HG03039 (cell line): ENCODE measurements around the gene TIGIT.

Source experiments
- ATAC-seq: cut with Tn5 transposase; IDR thresholded peaks from one replicate; pipeline ENCODE4 v1.9.1; 2021; ENCODE audit warnings: mild to moderate bottlenecking, moderate library complexity; ENCODE audit not compliant: unreplicated experiment

The TIGIT gene

DNA sequence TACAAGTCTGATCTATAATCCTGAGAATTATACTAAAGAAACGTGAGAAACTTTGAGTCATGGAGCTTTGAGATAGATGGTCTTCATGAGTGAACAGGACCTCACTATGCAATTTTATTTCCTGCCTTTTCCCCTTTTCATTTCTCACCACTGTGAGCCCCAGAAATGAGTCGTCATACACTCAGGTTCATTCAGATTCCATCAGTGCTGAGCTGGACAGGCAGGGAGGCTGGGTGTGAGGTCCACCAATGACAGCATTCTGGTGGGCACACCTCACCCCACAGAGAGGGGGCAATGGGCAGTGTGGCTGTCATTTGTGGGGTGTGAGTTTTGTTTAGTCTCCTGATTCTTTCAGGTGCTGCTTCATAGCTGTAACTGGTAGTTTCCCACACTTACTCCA is 16.9 kb downstream of the TIGIT start:
- ATAC-seq, result no peak

DNA sequence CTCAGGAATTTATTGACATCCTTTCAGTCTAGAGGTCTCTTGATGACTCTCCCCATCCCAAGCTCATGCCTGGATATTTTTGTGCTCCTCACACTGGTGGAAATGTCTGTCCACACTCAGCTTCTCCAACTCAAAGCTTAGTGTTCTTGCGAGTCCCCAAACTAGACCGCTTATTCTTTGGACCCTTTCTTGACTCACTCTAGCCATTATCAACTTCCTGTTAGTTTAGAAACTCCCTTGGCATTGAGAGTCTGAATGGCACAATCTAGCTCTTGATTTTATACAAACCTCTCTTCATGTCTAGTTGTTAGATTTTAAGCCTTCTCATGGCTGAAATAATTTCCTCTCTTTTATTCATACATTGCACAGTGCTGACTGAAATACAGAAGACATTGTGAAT is 19.6 kb downstream of the TIGIT start:
- no peak for ATAC-seq

DNA sequence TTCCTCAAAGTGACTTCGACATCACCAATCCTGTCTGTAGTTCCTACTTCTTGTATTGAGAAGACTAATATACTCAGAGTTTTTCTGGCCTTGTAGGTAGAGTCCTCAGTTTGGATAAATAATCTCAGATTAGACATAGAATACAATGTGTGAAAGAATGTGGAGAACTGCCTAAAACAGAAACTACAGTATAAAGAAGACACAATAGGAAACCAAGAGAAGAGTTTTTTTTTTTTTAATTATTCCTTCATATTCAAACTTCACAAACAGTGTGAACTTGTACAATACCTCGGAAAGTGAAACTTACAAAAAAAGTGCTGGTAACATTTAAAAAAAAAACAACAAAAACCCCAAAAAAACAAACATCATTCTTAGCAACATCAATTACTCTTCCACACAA is 20.5 kb downstream of the TIGIT start:
- no peak for ATAC-seq

DNA sequence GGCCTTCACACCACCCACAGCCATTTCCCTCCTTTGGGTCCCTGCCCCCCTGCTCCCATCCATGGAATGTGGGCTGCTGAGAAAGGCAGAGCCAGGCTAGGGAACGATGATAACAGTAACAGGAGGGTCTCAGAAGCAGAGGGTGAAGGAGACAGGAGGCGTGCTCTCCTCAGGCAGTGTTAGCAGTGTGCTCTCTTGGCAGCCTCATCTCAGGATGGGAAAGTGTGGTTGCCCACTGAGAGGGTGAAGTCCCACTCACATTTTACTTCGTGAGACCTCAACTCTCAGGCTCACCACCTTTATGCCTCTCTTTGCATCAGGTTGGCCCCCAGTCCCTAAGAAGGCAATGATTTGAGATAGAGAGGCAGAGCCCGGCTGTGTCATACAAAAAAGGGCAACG is 24.5 kb downstream of the TIGIT start:
- no peak for ATAC-seq

- ATAC-seq, result no peak
Measured at GRCh38 chr3:114319453-114319852, 25.6 kb downstream of the TIGIT start.

DNA sequence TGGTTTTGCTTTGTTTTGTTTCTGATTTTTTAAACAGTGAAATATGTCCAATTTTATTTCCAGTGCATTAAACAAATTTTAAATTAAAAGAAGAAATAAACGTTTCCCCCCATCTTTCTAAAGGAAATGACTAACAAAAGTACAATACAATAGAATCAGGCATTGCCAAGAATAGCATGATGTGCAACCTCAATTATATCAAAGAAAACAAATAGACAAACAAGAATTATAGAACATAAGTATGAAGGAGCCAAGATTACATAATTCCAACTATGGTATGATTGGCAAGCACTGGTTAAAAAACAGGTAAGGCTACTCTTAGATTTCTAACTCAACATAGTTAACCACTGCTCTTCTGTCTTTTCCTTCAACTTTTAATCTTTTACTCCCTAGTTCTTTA is 26.4 kb downstream of the TIGIT start:
- no peak for ATAC-seq

GRCh38 chr3:114323546-114324254 is 29.9 kb downstream of the TIGIT start:
- ATAC-seq, result no peak

GRCh38 chr3:114327665-114328064 is 33.8 kb downstream of the TIGIT start:
- ATAC-seq, result no peak

GRCh38 chr3:114328345-114328744 is 34.5 kb downstream of the TIGIT start:
- no peak for ATAC-seq

GRCh38 chr3:114329823-114330222 is 36.0 kb downstream of the TIGIT start:
- ATAC-seq, result peak; percentile 57

- ATAC-seq, result no peak
Measured at GRCh38 chr3:114331007-114331406, 37.2 kb downstream of the TIGIT start.

DNA sequence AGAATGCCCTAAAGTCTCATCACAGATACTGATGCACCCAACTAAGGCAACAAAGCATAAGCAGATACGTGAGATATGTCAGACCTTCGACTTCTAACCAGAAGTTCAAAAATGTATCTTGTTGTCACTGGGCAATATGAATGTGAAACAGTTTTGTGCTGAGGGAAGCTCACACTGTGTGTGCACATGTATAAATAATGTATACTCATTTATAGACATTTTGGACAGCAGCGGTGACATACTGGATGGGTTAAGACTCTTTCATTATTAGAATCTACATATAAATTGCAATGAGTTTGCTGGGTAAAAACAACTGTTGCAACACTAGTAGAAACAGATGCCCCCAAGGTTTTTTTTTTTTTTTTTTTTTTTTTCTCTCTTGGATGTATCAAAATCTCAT is 37.9 kb downstream of the TIGIT start:
- ATAC-seq, result no peak

DNA sequence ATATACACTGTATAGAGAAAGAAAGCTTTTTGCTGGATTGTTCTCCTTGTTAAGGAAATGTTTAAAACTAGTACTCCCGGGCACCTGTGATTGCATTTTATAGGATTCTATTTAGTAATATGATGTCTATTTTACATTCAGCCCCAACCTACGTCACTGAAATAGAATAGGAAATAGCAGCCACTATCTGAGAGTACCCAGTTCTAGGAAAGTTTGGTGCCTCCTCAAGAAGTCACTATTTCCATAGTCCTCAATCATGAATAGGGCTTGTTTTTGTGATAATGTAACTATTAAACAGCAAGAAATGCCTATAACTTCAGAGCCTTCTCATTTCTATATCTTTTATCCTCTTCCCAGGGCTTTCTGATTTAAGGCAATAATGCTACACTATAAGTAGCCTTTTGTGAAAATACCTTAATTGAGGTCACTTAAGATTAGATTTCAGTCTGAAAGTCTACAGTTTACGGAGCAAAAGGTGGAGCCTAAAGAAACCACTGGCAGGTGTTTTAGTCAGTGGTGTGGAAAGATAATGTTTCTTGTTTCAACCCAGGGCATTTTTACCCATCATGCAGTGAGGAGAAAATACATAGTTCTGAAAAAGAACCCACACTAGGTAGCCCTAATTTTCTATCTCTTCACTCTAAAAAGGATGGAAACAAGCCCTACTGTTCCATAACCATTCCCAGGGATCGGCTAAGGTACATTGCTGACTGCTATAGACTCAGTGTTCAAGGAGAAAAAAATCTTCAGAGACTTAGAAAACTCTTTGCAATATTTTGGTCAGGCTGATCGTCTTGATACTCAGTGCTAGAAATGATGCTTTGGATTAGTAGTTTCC is 38.7 kb downstream of the TIGIT start:
- peak; percentile 48 for ATAC-seq

- no peak for ATAC-seq
Measured at GRCh38 chr3:114333180-114333922, 39.5 kb downstream of the TIGIT start.

DNA sequence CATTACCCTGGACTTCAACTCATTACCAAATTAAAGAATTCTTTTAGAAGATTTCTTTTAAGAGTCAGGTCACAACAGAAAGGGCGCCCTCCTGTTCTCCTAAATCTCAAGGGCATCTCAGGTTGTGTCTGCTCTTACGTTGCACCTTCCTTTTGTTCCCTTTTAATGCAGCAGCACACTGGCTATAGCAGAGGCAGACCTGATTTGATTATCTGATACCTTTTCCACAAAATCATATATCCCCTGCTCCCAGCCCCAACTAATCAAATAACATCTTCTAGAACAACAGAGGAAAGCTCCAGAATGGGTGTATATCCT is 40.1 kb downstream of the TIGIT start:
- no peak for ATAC-seq

GRCh38 chr3:114336122-114336697 is 42.4 kb downstream of the TIGIT start:
- no peak for ATAC-seq

DNA sequence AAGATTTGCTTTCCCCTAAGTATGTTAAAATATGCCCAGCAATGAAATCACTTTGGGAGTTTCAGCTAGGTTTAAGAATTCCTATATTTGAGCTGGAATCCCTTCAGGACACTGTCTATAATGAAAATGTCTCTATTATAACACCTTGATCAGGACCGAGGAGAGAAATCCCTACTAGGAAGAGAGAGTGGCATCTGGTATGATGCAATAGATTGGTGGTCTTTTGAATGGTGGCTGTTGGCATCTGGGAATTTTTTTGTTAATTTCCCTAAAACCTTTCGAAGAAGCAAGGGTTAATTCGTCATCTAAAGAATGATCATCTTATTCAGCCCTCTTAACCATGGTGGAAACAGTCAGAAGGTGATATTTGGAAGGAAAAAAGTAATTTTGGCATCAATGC is 43.0 kb downstream of the TIGIT start:
- ATAC-seq, result no peak

- ATAC-seq, result no peak
Measured at GRCh38 chr3:114338651-114339357, 45.0 kb downstream of the TIGIT start.

DNA sequence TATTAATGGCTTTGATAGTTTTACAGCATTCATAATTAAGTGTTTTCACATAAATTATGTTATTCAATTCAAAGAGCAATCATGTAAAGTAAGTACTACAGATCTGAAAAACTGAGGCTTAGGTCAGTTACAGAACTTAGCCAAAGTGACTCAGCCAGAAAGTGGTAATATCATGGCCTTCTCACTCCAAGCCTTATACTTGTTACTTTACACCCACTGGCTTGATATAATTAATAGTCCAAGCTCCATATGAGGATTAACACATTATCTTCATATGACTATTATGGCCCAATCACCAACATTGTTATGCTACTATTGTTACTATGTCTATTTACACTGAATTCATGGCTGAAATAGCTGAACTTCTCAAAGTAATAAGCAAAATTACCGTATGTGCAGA is 50.7 kb downstream of the TIGIT start:
- no peak for ATAC-seq

DNA sequence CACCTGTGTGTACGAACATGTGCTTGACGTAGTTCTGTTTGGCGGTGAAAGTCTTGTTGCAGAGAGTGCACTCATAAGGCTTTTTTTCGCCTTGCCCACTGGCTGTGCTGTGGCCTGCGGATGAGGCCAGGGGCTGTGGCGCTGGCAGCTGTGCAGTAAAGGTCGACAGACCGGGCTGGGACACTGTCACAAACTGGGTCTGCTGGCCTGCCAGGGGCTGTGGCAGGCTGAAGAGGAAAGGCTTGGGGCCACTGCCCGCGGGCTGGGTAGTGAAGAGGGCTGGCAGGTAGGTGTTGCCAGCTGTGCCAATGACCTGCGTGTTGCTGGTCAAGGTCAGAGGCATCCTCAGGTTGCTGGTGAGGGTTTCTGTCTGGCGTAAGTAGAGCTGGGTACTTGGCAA is 56.4 kb downstream of the TIGIT start:
- no peak for ATAC-seq

DNA sequence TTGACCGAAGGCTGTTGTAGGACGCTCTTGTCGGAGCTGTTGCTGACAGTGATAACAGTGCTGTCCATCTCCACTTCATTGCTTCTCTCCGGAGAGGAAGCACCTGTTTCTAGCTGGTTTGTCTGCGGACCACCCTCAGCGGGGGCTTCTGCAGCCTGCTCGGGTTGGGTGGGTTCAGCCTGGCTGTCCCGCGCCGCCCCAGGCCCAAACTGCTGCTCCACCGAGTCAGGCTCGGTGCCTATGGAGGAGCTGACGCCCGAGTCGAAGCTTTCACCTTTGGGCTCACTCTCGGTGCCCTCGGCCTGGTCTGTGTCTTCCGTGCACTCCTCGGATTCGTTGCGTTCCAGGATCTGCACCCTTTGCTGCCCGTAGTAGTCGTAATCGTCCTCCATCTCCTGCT is 56.9 kb downstream of the TIGIT start:
- no peak for ATAC-seq
